Stomach (tissue), 4 donors: ENCODE measurements around the gene ZC3H13.

ENCODE experiments used
- CTCF ChIP-seq, 7 experiments: fragments of 450-650 bp in 4 of 7; fragments of 200-600 bp in 3 of 7; sonication (generic) in 3 of 7; IDR thresholded peaks; one replicate each; pipeline ENCODE4 v1.5.1; 2016 to 2019; ENCODE audit warnings: antibody characterized with exemption in 7 of 7, control low read depth in 2 of 7, mild to moderate bottlenecking in 1 of 7
- POLR2A ChIP-seq, 4 donors: fragments of 450-650 bp; IDR thresholded peaks; one replicate each; pipeline ENCODE4 v1.6.1; 2016; ENCODE audit warnings: antibody characterized with exemption in 4 of 4, control low read depth in 2 of 4, mild to moderate bottlenecking in 1 of 4, moderate library complexity in 1 of 4
- POLR2AphosphoS5 ChIP-seq, 3 donors: sonication (generic); formaldehyde crosslinking; IDR thresholded peaks; one replicate each; pipeline ENCODE4 v1.6.1; 2016; ENCODE audit warnings: antibody characterized with exemption in 3 of 3

GRCh38 chr13:45921162-45921736, 131.3 kb downstream of the ZC3H13 start:
- TF ChIP-seq CTCF (IDR thresholded peaks at IDR 0.05) (no peak), POLR2AphosphoS5 (IDR thresholded peaks at IDR 0.05) (no peak), POLR2A (IDR thresholded peaks at IDR 0.05) (no peak)
